GM18508 (cell line): ENCODE results near the gene CREG2.

Experiments
- ATAC-seq: cut with Tn5 transposase; IDR thresholded peaks from one replicate; pipeline ENCODE4 v1.9.1; 2021; ENCODE audit warnings: moderate number of reproducible peaks; ENCODE audit not compliant: insufficient read depth, unreplicated experiment

Gene CREG2

GRCh38 chr2:101410746-101411145 lies 23.4 kb upstream of the CREG2 start:
- no peak for ATAC-seq

- no peak for ATAC-seq
Measured at GRCh38 chr2:101410114-101410513, 22.8 kb upstream of the CREG2 start.

GRCh38 chr2:101409699-101410098 lies 22.4 kb upstream of the CREG2 start:
- no peak for ATAC-seq

- ATAC-seq: no peak
Measured at GRCh38 chr2:101408925-101409324, 21.6 kb upstream of the CREG2 start.

- ATAC-seq: no peak
Measured at GRCh38 chr2:101405351-101405899, 18.1 kb upstream of the CREG2 start.

GRCh38 chr2:101403745-101404144 lies 16.4 kb upstream of the CREG2 start:
- no peak for ATAC-seq

- no peak for ATAC-seq
Measured at GRCh38 chr2:101402630-101403029, 15.3 kb upstream of the CREG2 start.

GRCh38 chr2:101401906-101402305 lies 14.6 kb upstream of the CREG2 start:
- ATAC-seq: no peak

GRCh38 chr2:101401326-101401665 lies 14.0 kb upstream of the CREG2 start:
- no peak for ATAC-seq

GRCh38 chr2:101400506-101401325 lies 13.4 kb upstream of the CREG2 start:
- ATAC-seq: no peak

- ATAC-seq: no peak
Measured at GRCh38 chr2:101400048-101400447, 12.7 kb upstream of the CREG2 start.

GRCh38 chr2:101399021-101399799 lies 11.9 kb upstream of the CREG2 start:
- ATAC-seq: no peak

GRCh38 chr2:101398116-101398821 lies 11.0 kb upstream of the CREG2 start:
- ATAC-seq: no peak

- no peak for ATAC-seq
Measured at GRCh38 chr2:101396316-101396717, 9.0 kb upstream of the CREG2 start.

GRCh38 chr2:101395545-101396315 lies 8.4 kb upstream of the CREG2 start:
- ATAC-seq: no peak

GRCh38 chr2:101388232-101388631 lies 929 bp upstream of the CREG2 start:
- ATAC-seq: no peak

- ATAC-seq: no peak
Measured at GRCh38 chr2:101386599-101387150, 628 bp downstream of the CREG2 start.

- ATAC-seq: no peak
Measured at GRCh38 chr2:101383016-101383541, 4.2 kb downstream of the CREG2 start.

GRCh38 chr2:101382442-101382841 lies 4.9 kb downstream of the CREG2 start:
- no peak for ATAC-seq

- no peak for ATAC-seq
Measured at GRCh38 chr2:101380376-101380775, 6.9 kb downstream of the CREG2 start.
